Loucy (cell line): ENCODE measurements around the gene BMERB1.

ENCODE experiments used
- EZH2phosphoT487 ChIP-seq: fragments of 200-600 bp; IDR thresholded peaks from 2 replicates; pipeline ENCODE4 v1.6.1; 2018; ENCODE audit warnings: antibody characterized with exemption, mild to moderate bottlenecking, moderate library complexity, borderline replicate concordance
- TF ChIP-seq, protein P1 (sequence below): fragments of 200-600 bp; sonication (generic); conservative IDR thresholded peaks from 2 replicates; pipeline ENCODE4 v1.5.1; 2014; ENCODE audit warnings: mild to moderate bottlenecking, antibody characterized with exemption, low read length

GRCh38 chr16:15535772-15536171, 101.4 kb downstream of the BMERB1 start:
- TF ChIP-seq, protein P1, sequence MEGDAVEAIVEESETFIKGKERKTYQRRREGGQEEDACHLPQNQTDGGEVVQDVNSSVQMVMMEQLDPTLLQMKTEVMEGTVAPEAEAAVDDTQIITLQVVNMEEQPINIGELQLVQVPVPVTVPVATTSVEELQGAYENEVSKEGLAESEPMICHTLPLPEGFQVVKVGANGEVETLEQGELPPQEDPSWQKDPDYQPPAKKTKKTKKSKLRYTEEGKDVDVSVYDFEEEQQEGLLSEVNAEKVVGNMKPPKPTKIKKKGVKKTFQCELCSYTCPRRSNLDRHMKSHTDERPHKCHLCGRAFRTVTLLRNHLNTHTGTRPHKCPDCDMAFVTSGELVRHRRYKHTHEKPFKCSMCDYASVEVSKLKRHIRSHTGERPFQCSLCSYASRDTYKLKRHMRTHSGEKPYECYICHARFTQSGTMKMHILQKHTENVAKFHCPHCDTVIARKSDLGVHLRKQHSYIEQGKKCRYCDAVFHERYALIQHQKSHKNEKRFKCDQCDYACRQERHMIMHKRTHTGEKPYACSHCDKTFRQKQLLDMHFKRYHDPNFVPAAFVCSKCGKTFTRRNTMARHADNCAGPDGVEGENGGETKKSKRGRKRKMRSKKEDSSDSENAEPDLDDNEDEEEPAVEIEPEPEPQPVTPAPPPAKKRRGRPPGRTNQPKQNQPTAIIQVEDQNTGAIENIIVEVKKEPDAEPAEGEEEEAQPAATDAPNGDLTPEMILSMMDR, result no peak
- no peak for TF ChIP-seq EZH2phosphoT487
